Measurements from ENCODE around the gene PNPLA1.

DNA sequence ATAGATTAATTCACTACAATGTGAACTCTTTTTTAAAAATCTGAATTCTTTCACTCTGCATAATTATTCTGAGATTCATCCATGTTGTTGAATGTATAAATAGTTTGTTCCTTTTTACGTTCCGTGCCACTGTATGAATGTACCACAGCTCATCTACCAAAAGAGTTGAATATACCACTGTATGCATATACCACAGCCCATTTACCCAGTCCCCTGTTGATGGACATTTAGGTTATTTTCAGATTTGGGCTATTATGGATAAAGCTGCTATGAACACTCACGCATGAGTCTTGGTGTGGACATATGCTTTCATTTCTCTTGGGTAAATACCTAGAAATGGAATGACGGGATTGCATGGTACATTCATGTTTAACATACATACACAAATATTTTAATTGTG, 28.2 kb downstream of the PNPLA1 start:
- no peak for TF ChIP-seq EZH2phosphoT487 (IDR thresholded peaks at IDR 0.05; ENCODE audit: borderline replicate concordance, low read length)
- TF ChIP-seq, protein P1, sequence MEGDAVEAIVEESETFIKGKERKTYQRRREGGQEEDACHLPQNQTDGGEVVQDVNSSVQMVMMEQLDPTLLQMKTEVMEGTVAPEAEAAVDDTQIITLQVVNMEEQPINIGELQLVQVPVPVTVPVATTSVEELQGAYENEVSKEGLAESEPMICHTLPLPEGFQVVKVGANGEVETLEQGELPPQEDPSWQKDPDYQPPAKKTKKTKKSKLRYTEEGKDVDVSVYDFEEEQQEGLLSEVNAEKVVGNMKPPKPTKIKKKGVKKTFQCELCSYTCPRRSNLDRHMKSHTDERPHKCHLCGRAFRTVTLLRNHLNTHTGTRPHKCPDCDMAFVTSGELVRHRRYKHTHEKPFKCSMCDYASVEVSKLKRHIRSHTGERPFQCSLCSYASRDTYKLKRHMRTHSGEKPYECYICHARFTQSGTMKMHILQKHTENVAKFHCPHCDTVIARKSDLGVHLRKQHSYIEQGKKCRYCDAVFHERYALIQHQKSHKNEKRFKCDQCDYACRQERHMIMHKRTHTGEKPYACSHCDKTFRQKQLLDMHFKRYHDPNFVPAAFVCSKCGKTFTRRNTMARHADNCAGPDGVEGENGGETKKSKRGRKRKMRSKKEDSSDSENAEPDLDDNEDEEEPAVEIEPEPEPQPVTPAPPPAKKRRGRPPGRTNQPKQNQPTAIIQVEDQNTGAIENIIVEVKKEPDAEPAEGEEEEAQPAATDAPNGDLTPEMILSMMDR (IDR thresholded peaks at IDR 0.05; ENCODE audit: low read depth, low read length, poor library complexity, severe bottlenecking): no peak
